GM12872 (cell line): ENCODE results near the gene CDIP1.
A peak's percentile ranks its signal among the peaks of the same experiment; 100 is the strongest.

ENCODE experiments used
- TF ChIP-seq, protein P1 (sequence below): IDR thresholded peaks from 3 replicates; pipeline ENCODE4 v1.5.1; 2011; ENCODE audit warnings: low read depth, mild to moderate bottlenecking, low read length, moderate library complexity; ENCODE audit not compliant: insufficient read depth

The CDIP1 gene

DNA sequence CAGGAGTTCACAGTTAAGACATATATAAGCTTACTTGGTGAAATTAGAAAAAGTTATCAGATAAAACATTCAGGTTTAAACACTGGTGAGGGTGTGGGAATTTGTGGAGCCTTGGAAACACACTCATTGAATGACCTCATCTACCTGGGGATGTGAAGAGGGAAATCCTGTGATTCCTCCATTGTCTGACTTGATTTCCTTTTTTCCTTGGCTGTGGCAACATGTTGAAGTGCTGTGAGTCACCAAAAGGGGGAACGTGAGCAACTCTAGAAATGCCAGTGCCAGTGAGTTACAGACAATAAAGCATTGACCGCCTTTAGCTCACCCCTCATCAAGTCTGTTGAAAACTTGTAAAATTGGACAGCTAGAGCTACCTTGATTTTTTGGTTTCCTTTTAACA lies 60.6 kb downstream of the CDIP1 start:
- TF ChIP-seq, protein P1, sequence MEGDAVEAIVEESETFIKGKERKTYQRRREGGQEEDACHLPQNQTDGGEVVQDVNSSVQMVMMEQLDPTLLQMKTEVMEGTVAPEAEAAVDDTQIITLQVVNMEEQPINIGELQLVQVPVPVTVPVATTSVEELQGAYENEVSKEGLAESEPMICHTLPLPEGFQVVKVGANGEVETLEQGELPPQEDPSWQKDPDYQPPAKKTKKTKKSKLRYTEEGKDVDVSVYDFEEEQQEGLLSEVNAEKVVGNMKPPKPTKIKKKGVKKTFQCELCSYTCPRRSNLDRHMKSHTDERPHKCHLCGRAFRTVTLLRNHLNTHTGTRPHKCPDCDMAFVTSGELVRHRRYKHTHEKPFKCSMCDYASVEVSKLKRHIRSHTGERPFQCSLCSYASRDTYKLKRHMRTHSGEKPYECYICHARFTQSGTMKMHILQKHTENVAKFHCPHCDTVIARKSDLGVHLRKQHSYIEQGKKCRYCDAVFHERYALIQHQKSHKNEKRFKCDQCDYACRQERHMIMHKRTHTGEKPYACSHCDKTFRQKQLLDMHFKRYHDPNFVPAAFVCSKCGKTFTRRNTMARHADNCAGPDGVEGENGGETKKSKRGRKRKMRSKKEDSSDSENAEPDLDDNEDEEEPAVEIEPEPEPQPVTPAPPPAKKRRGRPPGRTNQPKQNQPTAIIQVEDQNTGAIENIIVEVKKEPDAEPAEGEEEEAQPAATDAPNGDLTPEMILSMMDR = peak; percentile 26; the same call in 1 of the 3 replicates

DNA sequence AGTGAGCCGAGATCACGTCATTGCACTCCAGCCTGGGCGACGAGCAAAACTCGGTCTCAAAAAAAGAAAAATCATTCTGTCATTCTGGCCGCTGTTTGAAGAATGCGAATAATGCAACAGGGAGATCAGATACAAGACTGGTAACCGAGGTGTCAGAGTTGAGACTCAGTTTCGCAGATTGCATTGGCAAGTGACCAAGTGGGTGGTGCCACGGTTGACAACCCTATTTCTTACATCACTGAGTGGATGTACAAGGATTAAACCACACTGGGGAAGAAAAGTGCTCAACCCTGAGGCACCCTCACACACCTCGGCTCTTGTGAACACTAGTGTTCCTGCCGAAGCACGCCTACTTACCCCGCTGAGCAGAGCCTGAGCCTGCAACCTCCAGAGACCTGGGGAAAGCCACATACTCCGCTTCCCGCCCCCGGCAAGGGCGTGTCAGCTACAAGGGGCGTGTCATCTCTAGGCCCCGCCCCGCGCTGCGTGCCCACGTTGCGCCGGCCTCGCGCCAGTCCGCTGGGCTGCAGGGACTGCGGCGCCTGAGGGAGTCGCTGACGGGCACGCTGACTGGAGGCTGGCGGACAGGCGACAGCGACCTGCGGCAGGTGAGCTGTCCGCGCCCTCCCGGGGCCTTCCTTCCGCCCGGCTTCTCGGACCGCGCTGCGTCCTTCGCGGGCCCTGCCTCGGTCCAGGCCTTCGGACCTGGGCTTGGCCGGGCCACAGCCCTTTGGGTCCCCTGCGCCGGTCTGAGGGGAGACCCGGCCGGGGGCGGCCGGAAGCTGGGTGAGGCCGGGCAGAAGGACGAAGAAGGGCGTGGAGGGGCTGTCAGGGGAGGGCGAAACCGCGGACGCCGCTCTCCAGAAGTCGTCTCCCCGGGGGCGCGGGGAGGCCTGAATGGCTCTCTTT lies 62.4 kb downstream of the CDIP1 start, which contains the start of gene HMOX2:
Gene HMOX2, plus strand, starts transcription at position 519 of the 909 bp plus-strand sequence. CDS start 29,127 bp downstream, outside the sequence.
- TF ChIP-seq, protein P1 = peak; percentile 58

DNA sequence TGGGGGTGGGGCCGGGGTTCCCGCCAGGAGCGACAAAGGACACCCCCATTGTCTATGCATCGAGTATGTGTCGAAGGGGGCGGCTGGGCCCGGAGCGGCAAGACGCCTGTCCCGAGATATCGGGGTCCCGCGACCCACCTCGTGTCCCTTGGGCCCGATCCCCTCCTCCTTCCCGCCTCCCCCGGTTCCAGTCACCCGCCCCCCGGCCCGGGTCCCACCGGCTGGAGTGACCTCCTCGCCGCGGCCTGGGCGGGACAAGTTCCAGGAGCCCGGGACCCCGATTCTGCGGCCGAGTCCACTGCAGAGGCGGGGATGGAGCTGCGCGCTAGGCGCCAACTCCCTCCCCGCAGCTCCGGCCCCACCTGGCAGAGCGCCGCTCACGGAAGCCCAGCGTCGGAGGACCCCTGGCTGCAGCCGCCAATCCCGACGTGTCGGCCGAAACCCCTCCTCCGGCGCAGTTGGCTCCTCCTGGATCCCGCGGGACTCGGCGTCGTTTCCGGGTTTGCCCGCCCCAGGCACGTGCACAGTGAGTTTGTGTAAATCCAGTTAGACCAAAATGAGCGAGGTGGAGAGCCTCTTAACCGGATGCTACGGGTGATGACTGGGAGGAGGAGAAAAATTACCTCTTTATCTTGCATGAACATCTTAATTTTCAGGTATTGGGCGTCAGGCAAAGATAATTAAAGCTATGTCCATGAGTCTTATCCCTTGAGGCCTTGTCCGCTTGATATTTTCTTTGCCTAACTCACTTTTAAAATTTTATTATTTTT lies 64.2 kb downstream of the CDIP1 start, which contains the start of gene NMRAL1:
Gene NMRAL1, minus strand, starts transcription at position 434 of the 770 bp plus-strand sequence. CDS start 493 bp downstream, outside the sequence.
- TF ChIP-seq, protein P1 = no peak

DNA sequence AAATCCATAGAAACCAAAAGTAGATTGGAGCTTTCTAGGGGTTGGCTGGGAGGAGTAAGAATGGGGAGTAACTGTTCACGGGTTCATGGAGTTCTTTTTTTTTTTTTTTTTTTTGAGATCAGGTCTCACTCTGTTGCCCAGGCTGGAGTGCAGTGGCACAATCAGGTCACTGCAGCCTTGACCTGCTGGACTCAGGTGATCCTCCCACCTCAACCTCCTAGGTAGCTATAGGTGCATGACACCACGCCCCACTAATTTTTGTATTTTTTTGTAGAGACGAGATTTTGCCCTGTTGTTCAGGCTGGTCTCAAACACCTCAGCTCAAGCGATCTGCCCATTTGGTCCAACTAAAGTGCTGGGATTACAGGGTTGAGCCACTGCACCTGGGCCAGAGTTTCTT lies 65.7 kb downstream of the CDIP1 start:
- TF ChIP-seq, protein P1 = no peak

DNA sequence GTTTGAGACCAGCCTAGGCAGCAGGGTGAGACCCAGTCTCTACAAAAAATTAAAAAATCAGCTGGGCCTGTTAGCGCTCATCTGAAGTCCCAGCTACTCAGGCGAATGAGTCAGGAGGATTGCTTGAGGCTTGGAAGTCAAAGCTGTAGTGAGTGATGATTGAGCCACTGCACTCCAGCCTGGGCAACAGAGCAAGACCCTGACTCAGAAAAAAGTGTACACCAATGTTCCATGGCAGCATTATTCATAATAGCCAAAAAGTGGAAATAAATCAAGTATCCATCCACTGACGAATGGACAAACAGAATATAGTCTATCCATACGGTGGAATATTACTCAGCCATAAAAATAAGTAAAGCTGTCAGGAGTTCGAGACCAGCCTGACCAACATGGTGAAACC lies 66.7 kb downstream of the CDIP1 start:
- TF ChIP-seq, protein P1 = no peak

DNA sequence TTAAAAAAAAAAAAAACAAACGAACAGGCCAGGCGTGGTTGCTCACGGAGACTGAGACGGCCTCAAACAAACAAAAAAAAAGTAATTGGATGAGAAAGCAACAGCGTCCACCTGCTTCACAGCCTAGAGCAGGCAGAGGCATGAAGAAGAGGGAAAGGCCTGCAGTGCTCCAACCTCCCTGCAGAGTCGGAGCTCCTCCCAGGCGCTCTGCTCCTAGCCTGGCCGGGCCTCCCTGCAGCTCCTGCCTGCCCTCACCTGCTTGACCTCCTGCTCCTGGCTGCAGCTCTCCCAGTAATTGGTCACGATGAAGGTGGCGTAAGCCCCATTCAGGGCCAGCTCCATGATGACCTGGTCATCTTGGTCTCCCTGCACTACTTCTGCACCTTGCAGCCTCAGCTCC lies 69.6 kb downstream of the CDIP1 start:
- TF ChIP-seq, protein P1 = no peak

DNA sequence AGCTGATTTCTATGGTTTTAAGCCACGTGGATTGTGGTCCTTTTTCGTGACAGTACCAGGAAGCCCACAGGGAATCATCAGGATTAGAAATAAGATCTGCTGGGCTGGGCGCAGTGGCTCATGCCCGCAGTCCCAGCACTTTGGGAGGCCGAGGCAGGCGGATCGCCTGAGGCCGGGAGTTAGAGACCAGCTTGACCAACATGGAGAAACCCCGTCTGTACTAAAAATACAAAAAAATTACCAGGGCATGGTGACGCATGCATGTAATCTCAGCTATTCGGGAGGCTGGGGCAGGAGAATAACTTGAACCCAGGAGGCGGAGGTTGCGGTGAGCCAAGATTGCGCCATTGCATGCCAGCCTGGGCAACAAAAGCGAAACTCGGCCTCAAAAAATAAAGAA lies 70.7 kb downstream of the CDIP1 start:
- TF ChIP-seq, protein P1 = no peak
